Stimulated activated CD8-positive, alpha-beta memory T cell treated with anti-CD3 and anti-CD28 coated beads, Interleukin-4, amount 100 ng/mL, for 48 hours (primary cell): ENCODE results near the gene ARL5C.
"Not testable (repeated sequence)": the region's sequence is repeated elsewhere in the genome, so short reads cannot be mapped to it uniquely, and the experiment has no call there.

Experiments
- DNase-seq: peaks from one replicate; pipeline ENCODE4 v3.0.0-alpha.2; 2020

ARL5C gene

DNA sequence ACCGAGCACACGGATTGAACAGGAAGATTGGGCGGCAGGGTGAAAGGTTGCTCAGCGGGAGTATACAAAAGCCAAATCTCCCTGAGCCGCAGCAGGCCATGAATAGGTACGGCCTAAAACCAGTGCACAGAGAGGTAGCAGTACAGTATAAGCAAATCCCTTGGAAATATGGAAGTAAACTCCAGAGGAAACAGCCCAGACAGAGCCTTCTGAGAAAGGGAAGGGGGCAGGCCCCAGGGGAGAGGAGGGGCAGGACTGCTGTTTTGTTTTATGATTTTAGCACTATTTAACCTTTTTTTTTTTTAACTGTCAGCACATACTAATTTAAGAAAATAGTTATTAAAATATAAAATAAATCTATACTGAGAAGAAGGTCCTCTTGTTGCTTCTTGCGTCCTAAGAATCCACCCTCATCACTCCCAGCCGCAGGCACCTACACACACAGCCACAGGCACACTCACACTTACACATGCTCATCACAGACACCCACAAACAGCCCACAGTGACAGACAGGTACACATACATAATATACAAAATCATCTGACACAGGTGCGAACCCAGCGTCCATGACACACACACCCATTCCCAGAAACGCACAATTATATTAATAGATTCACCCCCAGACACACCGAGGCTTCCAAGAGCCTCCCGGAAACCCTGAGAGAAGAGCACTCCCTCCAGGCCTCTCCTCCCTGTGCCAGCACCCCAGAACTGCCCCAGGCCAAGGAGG lies 27.4 kb downstream of the ARL5C start:
- no peak for DNase-seq

DNA sequence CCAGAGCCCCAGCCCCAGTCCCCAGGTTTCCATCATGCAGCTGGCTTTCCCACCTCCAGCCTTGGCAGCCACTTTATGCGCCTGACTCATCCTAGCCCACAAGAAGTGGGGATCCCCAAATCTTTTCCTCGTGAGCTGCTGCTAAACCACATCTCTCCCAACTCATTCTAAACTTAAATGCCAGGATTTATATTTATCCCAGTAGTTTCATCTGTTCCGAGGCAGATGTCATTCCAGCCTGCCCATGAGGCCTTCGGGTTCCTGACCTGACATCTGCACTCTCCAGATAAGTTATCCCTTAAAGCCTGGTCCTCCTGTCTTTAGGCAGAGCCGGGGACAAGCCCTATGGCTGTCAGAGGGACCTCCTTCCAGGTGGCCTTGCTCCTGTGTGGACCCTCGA lies 31.1 kb downstream of the ARL5C start:
- no peak for DNase-seq

DNA sequence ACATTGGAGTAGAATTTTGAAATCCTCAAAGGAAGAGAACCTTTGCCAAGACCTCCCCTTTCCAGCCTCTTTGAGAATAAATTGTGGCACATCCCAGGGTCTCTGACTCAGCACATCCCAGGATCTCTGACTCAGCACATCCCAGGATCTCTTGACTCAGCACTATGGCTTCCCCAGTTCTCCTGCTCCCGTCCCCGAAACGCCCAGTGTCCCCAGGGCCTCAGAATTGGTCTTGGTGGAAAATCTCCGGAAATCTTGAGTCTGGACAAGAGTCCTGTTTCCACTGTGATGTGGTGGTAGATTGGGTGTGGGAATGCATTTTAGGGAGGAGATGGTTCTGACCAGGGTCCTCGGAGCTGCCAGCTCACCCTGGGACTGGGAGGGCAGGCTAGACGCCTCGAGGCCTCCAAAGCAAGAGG lies 33.8 kb downstream of the ARL5C start:
- no peak for DNase-seq

DNA sequence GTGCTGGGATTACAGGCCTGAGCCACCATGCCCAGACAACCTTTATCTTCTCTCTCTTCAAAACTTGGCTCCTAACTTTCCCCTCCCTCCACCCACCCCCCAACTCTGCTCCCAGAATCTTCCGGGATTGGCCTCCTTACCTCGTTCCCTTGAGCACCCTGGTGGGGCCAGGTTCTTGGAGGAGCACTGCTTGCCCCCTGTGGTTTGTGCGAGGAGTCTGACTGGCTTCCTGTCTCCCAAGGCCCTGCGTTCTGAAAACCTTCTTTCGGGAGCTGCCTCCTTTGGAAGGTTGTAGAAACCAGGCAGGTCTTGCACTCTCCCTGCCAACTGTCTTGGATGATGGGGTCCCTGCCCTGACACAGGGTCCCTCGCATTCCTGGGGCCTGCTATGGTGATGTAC lies 34.3 kb downstream of the ARL5C start:
- no peak for DNase-seq

DNA sequence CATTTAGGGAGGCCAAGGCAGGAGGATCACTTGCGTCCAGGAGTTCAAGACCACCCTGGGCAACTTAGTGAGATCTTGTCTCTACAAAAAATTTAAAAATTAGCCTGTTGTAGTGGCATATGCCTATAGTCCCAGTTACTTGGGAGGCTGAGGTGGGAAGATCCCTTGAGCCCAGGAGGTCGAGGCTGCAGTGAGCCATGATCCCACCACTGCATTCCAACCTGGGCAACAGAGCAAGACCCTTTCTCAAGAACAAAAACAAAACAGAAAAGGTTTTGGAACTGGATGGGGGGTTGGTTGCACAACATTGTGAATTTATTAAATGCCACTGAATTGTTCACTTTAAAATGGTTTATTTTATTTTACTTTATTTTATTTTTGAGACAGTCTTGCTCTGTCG lies 35.8 kb downstream of the ARL5C start:
- no peak for DNase-seq

DNA sequence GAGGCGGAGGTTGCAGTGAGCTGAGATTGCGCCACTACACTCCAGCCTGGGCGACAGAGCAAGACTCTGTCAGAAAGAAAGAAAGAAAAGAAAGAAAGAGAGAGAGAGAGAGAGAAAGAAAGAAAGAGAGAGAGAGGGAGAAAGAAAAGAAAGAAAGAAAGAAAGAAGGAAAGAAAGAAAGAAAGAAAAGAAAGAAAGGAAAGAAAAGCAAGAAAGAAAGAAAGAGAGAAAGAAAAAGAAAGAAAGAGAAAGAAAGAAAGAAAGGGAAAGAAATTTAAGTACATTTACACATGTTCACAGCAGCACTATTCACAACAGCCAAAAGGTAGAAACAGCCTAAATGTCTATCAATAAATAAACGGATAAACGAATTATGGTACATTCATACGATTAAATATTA lies 36.4 kb downstream of the ARL5C start:
- not testable (repeated sequence) for DNase-seq

DNA sequence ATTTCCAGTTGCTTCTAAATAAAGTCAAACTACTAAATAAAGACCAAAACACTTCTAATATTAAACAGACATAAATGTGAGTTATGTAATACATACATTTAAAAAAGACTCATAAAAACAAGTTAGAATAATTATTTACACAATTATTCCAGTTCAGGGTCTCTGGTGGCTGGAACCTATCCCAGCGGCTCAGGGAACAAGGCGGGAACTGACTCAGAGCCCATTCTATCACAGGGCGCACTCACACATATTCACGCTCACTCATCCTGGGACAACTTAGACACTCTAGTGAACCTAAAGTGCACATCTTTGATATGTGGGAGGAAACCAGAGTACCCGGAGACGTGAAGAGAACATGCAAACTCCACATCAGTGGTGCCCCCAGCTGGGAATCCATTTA lies 39.5 kb downstream of the ARL5C start:
- DNase-seq, result no peak

DNA sequence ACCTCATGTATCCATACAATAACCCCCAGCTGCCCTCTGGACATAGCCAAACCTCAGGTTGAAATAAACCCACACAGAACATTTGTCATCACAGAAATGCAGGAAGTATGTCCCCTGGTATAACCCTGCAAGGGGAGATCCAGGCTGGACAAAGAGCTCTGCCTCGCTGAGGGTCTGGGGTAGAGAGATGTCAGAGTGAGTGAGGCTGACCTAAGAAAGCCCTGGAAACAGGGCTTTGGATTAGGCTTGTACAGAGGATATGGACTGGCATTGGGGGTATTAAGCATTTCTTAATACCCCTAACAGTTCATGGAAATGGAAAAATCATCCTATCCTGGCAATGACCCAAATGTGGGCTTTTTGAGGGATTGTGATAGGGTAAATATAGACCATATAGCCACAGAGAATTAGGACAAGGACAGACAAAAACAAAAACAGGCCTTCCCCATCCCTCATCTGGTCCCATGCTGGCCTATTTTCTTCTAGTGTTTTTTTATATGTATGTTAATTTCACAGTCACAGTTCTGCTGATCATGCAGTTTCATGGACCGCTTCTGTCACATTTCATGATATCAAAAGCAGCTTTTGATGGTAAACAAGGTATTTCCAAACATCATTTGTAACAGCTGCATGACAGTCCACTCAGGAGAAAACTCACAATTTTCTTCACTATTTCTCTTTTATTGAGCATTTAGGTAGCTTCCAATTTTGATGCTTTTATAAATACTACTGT lies 40.7 kb downstream of the ARL5C start:
- DNase-seq, result no peak

DNA sequence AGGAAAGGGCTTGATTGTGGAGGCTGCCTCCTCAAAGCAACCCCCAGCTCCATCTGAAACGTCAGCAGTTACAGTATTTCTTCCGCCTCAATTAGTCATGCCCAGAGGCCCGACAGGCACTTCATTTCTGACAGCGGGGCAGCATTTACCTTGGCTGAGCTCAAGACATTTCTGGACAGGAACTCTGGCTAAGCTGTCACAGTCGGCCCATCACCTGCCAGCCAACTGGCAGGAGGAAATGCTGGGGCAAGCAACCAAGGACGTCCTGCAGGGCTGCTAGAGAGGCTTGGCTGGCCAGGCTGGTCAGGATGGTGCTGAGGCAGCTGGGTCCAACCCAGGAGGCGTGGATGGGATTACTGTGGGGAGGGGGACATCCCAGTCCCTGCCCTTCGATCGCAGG lies 42.3 kb downstream of the ARL5C start:
- DNase-seq, result no peak

DNA sequence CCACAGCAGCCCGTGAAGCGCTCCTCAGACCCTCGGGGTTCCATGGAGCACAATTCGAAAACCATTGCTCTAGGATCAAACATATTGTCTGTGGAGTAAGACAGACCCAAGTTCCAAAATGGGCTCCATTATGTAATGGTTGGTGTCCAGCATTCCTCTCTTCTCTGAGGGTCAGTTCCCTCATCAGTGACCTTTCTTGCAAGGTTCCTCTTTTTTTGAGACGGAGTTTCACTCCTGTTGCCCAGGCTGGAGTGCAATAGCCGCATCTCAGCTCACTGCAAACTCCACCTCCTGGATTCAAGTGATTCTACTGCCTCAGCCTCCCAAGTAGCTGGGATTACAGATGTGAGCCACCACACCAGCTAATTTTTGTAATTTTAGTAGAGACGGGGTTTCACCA lies 43.0 kb downstream of the ARL5C start:
- no peak for DNase-seq

DNA sequence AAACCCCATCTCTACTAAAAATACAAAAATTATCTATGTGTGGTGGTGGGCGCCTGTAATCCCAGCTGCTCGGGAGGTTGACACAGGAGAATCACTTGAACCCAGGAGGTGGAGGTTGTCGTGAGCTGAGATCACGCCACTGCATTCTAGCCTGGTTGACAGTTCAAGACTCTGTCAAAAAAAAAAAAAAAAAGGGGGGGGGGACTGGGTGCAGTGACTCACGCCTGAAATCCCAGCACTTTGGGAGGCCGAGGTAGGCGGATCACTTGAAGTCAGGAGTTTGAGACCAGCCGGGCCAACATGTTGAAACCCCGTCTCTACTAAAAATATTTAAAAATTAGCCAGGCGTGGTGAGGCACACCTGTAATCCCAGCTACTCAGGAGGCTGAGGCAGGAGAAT lies 44.0 kb downstream of the ARL5C start:
- not testable (repeated sequence) for DNase-seq

DNA sequence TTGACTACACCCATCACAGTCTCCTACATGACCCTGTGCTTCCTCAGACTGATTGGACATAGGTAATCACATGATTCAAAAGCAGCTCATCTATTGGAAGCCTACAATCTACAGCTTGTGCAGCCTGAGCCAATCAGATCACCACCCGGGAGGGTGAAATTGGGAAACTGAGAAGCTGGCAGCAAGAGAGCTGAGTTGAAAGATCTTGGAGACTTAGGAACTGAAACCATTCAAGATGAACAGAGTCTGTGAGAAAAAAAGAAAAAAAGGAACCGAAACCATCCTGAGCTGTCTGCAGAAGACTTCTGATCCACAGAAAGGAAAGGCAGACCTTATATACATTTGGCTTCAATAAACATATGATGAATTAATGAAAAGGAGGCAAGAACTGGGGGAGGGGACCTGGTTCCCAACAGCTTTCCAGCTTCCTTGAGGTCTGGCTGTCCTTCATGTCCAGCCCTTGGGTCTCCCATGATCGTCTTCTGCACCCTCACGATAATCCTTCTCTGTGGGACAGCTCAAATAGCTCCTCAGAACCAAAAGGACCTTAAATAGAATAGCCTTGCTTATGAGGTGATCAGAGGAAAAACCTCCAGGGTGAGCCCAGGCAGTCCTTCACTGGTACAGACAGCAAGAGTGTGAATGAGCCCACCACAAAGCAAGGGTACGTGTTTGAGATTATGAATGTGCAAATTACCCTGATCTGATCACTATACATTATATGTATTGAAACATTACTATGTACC lies 47.1 kb downstream of the ARL5C start:
- no peak for DNase-seq

DNA sequence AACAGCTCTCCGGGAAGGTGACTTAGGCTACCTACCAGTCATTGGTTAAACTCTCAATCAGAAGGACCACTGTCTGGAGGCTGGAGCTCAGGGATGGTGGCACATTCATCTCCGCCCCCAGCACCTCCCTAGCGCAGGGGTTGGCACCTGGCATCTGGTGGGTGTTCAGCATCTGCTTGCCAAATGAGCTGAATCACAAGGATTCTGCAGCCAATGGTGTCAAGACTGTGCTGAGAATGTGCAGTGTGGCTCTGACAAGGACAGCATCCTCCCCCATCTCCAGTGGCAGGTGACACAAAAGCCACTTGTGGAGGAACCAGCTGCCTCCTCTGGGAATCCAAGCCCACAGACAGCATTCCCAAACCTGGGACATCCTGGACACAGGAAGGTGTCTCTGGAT lies 49.7 kb downstream of the ARL5C start:
- DNase-seq, result no peak

DNA sequence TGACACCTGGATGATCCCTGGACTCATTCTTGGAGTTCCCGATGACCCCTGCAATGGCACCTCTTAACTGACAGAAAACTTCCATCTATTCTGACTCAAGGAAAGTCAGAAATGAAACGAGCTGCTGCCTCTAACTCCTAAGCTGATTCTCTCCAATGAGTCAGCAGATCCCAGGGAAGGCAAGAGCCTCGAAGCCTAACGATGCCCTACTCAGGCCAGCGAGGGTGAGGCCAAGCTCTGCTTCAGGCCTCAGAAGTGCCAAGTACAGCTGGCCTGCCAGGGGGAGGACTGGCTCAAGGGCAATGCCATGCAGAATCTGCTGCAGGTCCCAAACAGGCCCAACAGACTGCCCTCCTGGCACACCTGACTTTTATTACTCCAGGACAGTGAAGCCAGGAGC lies 50.8 kb downstream of the ARL5C start:
- no peak for DNase-seq

DNA sequence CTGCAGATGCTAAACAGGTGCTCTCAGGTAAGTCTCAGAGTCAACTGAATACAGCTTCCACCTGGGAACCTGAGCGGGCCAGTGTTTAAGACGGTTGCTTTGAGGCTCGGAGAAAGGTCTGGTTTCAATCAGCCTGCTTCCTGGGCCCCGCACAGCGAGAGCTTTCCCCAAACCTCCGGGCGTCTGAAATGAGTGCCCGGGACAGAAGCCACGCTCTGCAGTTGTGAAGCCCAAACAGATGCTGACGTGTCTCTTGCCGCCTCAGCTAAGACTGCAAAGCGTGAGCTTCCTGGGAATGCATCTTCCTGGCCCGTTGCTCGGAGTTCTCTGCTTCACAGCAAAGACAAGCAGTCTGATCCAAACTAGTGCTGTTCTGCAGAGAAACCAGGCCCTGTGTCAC lies 51.2 kb downstream of the ARL5C start:
- DNase-seq, result no peak

DNA sequence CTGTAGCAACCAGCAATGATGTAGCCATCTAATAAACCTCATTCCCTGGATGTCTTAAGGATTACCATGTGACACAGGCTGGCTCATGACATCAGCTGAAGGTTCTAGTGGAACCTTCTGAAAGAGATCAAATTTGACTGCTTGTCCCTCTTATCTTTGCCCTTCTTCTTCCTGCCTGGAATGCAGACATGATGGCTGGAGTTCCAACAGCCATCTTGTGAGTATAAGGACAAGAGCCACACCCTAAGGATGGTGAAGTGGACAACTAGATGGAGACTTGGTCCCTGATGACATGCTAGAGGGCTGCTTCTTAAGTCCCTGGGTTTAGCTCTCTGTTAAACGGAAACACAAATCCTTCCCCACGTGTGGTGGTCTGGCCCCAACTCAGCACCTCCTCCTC lies 52.1 kb downstream of the ARL5C start:
- DNase-seq, result no peak

DNA sequence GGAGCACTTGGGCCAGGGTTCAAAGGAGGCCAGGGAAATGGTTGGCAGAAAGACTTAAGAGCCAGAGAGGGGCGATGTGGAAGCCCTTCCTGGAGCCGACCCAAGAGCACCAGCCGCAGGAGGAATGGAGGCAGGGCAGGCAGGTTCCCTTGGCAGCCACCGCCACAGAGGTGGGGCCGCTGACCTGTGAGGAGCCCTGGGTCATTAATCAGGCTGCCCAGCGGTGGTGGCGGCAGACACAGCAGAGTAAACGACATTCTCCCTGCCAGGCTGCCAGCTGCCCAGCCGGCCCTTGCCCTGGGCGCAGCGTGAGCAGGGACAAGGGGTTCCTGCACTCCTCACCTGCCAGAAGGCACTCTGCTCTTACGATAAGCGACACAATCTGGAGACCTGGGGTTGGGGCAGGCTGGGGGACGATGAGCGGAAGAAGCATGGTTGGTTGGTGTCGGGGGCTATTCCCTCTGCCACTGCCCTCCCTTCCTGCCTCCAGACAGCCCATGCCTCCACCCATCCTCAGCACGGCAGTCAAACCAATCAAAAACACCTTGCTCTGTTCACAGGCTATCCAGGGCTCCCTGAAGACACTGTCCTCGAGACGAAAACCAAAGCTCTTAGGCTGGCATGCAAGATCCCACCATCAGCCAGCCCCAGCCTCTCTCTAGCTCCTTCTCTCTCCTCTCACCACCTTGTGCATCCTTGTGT lies 55.4 kb downstream of the ARL5C start:
- DNase-seq, result no peak

DNA sequence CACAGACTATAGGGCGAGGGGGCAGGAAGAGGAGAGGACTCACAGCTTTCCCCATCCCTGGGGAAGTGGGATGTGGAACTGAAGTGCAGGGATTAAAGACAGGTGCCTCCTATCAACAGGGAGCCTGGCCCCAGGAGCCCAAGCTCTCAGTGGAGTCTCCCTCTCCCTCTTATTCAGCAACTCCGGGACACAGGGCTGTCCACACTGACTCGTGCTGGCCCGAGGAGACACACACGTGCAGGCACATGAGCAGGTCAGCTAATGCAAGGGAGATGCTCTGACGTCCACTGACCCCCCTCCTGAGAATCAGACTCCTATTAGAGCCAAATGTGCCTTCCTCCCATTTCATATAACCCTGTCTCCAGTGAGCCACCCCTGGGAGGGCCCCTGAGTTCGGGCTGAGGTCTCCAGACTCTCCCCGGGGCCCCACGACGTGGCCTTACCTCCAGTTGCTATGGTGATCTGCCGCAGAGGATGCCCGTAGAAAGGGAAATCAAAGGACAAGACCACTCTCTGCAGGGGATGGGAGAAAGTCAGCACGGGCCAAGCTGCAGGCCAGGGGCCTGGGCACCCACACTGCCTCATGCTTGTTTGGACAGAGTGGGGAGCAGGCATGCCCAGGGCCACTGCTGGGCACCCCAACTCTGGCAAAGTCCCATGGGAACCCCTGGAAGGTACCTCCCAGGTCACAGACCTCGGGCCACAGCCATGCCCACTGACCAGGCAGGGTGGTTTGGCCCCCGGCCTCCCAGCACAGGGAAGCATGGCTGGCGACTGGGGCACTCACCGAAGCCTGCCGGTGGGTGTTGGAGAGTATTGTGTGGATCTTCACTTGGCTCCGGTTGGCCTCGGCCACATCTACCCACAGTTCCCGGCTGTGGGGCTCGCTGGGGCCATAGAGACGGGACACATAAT lies 57.2 kb downstream of the ARL5C start:
- no peak for DNase-seq

DNA sequence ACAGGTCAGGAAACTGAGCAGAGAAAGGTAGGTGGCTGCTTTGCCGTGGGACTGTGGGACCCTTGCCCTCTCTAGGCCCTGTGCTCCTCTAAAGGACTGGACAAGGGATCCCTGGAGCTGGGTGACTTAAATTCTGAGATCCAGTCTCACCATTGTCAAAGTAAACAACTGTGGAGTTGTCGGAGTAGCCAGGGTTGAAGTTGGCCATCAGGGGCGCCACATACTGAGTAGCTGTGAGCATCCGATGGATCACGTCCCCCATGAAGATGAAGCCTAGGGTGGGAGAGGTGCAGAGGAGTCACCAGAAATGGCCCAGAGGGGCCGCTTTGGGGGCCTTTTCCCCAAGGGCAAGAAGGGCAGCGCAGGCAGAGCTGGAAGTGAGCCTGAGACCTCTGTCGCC lies 58.0 kb downstream of the ARL5C start:
- DNase-seq, result no peak

DNA sequence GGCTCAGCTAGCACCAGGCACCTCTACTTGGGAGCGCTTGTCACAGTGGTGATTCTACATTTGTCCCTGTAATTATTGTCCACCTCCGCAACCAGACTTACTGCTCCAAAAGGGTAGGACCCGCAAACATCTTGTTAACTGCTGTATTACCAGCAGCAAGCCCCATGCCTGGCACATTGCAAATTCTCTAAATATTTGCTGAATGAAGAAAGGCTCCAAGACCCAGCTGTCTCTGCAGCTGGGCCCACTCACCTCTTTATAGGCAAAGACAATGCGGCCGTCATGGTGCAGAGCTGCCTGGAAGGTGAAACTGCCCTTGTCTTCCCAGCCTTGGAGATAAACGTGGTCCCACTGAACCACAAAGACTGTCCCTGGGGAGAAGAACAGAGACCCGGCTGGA lies 58.8 kb downstream of the ARL5C start:
- DNase-seq, result no peak
